ENCODE results near the gene LAMA2.
"Not testable (repeated sequence)": the region's sequence is repeated elsewhere in the genome, so short reads cannot be mapped to it uniquely, and the experiment has no call there.

The LAMA2 gene

GRCh38 chr6:129115471-129115870, 232.5 kb downstream of the LAMA2 start:
- no peak for DNase-seq (ENCODE audit: low spot score)

- DNase-seq (ENCODE audit: low spot score): no peak
These were observed 234.4 kb downstream of the LAMA2 start for GRCh38 chr6:129117355-129117754.

GRCh38 chr6:129120856-129121638, 238.1 kb downstream of the LAMA2 start:
- DNase-seq (ENCODE audit: low spot score): no peak

GRCh38 chr6:129124347-129124746, 241.4 kb downstream of the LAMA2 start:
- DNase-seq (ENCODE audit: low spot score): no peak

GRCh38 chr6:129130106-129130505, 247.2 kb downstream of the LAMA2 start:
- DNase-seq (ENCODE audit: low spot score): no peak

- DNase-seq (ENCODE audit: low spot score): no peak
These were observed 248.2 kb downstream of the LAMA2 start for GRCh38 chr6:129130959-129131681.

- DNase-seq (ENCODE audit: low spot score): no peak
These were observed 250.8 kb downstream of the LAMA2 start for GRCh38 chr6:129133770-129134192.

GRCh38 chr6:129134535-129134934, 251.6 kb downstream of the LAMA2 start:
- DNase-seq (ENCODE audit: low spot score): no peak

- no peak for DNase-seq (ENCODE audit: low spot score)
These were observed 252.5 kb downstream of the LAMA2 start for GRCh38 chr6:129135451-129135850.

- DNase-seq (ENCODE audit: low spot score): no peak
These were observed 253.8 kb downstream of the LAMA2 start for GRCh38 chr6:129136751-129137150.

GRCh38 chr6:129138739-129139405, 255.9 kb downstream of the LAMA2 start:
- DNase-seq (ENCODE audit: low spot score): no peak

- no peak for DNase-seq (ENCODE audit: low spot score)
These were observed 257.6 kb downstream of the LAMA2 start for GRCh38 chr6:129140526-129140925.

GRCh38 chr6:129141499-129141898, 258.6 kb downstream of the LAMA2 start:
- DNase-seq (ENCODE audit: low spot score): no peak

GRCh38 chr6:129146902-129147301, 264.0 kb downstream of the LAMA2 start:
- DNase-seq (ENCODE audit: low spot score): no peak

- DNase-seq (ENCODE audit: low spot score): no peak
These were observed 267.6 kb downstream of the LAMA2 start for GRCh38 chr6:129150507-129150906.

- DNase-seq (ENCODE audit: low spot score): no peak
These were observed 270.3 kb downstream of the LAMA2 start for GRCh38 chr6:129153257-129153656.

- not testable (repeated sequence) for DNase-seq (ENCODE audit: low spot score)
These were observed 276.3 kb downstream of the LAMA2 start for GRCh38 chr6:129159242-129159641.

- DNase-seq (ENCODE audit: low spot score): no peak
These were observed 279.7 kb downstream of the LAMA2 start for GRCh38 chr6:129162605-129163004.

GRCh38 chr6:129163551-129163950, 280.6 kb downstream of the LAMA2 start:
- DNase-seq (ENCODE audit: low spot score): no peak

GRCh38 chr6:129164032-129164431, 281.1 kb downstream of the LAMA2 start:
- DNase-seq (ENCODE audit: low spot score): no peak

GRCh38 chr6:129172279-129172995, 289.5 kb downstream of the LAMA2 start:
- DNase-seq (ENCODE audit: low spot score): not testable (repeated sequence)

GRCh38 chr6:129175066-129175465, 292.1 kb downstream of the LAMA2 start:
- no peak for DNase-seq (ENCODE audit: low spot score)

Measured in SK-N-DZ (cell line).